ENCODE data around the gene AP3D1.

The AP3D1 gene

DNA sequence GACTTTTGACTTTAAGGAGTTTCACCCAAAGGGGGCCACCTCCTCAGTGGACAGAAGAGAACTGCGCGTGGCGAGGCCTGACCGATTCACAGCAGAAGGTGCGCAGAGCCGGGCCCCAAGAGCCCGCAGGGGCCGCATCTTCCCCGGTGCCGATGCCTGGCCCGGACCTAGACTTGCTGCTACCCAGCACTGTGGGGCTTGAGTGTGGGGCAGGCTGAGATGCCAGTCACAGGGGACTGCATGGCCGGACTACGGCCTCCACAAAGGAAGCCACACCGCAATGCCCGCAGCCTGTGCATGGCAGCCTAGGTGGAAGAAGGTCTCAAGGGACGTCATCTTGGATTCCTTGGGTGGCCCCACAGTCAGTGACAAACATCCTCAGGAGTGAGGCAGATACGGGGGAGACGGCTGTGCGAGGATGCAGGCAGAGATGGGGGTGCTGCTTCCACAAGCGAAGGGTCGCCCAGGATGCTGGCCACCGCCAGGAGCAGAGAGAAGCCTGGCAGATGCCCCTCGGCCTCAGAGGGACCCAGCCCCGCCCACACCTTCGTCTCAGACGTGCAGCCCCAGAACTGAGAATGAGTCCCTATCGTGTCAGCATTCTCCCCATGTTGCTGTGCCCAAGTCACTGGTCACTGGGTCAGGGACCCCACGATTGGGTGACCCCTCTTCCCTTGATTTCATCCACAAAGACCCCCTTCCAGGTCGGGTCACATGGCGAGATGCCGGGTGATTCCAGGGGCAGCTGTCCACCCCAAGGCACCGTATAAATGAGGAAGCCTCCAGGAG, 72.1 kb downstream of the AP3D1 start:
- no peak overlapping the region for H3K27ac ChIP-seq (ENCODE audit: low read depth, low read length)
- peaks cover 0 to 28% (median 18%) of the 10 kb centered on the region in 5 donors for H3K4me1 ChIP-seq (ENCODE audit: control insufficient read depth in 5 of 5, insufficient read depth in 5 of 5, low read length in 5 of 5)
- no peak overlapping the region for H3K9ac ChIP-seq (ENCODE audit: low read length in 5 of 5)
- H3K36me3 ChIP-seq (ENCODE audit: control insufficient read depth in 5 of 5, insufficient read depth in 5 of 5, low read length in 5 of 5) = peaks cover 0 to 80% (median 65%) of the 10 kb centered on the region in 5 donors
- H3K27me3 ChIP-seq (ENCODE audit: control insufficient read depth in 5 of 5, insufficient read depth in 4 of 5, low read length in 5 of 5) = no peaks in the 10 kb centered on the region
- no peaks in the 10 kb centered on the region for H3K9me3 ChIP-seq (ENCODE audit: control insufficient read depth in 5 of 5, low read length in 5 of 5)
- no peak overlapping the region for H3K4me3 ChIP-seq (ENCODE audit: low read depth in 1 of 5, low read length in 5 of 5)

DNA sequence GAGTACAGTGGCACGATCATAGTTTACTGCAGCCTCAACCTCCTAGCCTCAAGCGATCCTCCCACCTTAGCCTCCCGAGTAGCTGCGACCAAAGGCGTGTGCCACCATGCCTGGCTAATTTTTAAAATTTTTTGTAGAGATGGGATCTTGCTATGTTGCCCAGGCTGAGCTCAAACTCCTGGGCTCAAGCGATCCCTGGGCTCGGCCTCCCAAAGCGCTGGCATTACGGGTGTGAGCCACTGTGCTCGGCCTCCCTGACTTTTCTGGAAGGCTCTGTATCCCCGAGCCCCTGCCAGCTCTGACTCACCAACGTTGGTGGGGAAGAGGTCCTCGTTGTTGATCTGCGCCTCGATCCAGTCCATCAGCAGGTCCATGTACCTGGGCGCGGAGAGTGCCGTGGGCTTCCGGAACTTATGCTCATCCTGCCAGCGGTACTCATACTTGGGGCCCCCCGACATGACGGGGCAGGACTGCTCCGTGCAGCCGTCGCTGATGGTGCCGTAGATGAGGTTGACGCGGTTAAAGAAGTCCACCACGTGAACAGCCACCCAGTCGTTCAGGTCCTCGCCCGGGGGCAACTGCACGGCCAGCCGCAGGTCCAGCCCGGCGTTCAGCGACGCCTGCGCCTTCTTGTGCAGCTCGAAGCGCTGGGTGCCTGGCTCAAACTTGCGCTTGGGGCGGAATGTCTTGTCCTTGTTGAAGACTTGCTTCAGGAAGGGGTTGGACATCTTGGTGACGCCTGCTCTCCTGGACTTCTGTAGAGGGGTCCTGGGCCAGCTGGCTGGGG, 73.3 kb downstream of the AP3D1 start:
- Histone ChIP-seq H3K9me3 (ENCODE audit: control insufficient read depth in 5 of 5, low read length in 5 of 5) (no peaks in the 10 kb centered on the region), H3K4me1 (ENCODE audit: control insufficient read depth in 5 of 5, insufficient read depth in 5 of 5, low read length in 5 of 5) (peaks cover 0 to 25% (median 10%) of the 10 kb centered on the region in 5 donors), H3K9ac (ENCODE audit: low read length in 5 of 5) (no peak overlapping the region), H3K36me3 (ENCODE audit: control insufficient read depth in 5 of 5, insufficient read depth in 5 of 5, low read length in 5 of 5) (peaks cover 0 to 76% (median 64%) of the 10 kb centered on the region in 5 donors), H3K27me3 (ENCODE audit: control insufficient read depth in 5 of 5, insufficient read depth in 4 of 5, low read length in 5 of 5) (no peaks in the 10 kb centered on the region), H3K27ac (ENCODE audit: low read depth, low read length) (no peak overlapping the region), H3K4me3 (ENCODE audit: low read depth in 1 of 5, low read length in 5 of 5) (no peak overlapping the region)

DNA sequence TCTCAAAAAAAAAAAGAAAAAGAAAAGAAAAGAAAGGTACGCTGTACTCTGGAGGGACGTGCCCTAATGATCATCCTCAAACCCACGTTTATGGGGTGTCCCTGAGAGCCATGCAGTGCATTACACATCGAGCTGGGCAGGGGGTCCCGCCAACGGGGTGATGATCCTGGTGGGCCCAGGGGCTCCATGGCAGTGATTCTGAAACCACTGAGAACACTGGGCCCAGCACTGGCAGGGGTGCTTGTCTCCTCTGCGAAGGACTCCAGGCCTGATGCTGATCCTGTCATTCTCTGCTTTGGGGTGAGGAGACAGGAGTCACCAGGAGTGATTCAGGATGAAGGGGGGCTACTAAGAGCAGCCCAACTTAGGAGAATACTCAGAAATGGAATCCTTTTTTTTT, 74.0 kb downstream of the AP3D1 start:
- H3K9me3 ChIP-seq (ENCODE audit: control insufficient read depth in 5 of 5, low read length in 5 of 5) = no peaks in the 10 kb centered on the region
- H3K36me3 ChIP-seq (ENCODE audit: control insufficient read depth in 5 of 5, insufficient read depth in 5 of 5, low read length in 5 of 5) = peaks cover 0 to 76% (median 67%) of the 10 kb centered on the region in 5 donors
- H3K4me1 ChIP-seq (ENCODE audit: control insufficient read depth in 5 of 5, insufficient read depth in 5 of 5, low read length in 5 of 5) = peaks cover 0 to 21% (median 7%) of the 10 kb centered on the region in 5 donors
- H3K4me3 ChIP-seq (ENCODE audit: low read depth in 1 of 5, low read length in 5 of 5) = no peak overlapping the region
- no peak overlapping the region for H3K27ac ChIP-seq (ENCODE audit: low read depth, low read length)
- no peak overlapping the region for H3K9ac ChIP-seq (ENCODE audit: low read length in 5 of 5)
- no peaks in the 10 kb centered on the region for H3K27me3 ChIP-seq (ENCODE audit: control insufficient read depth in 5 of 5, insufficient read depth in 4 of 5, low read length in 5 of 5)

DNA sequence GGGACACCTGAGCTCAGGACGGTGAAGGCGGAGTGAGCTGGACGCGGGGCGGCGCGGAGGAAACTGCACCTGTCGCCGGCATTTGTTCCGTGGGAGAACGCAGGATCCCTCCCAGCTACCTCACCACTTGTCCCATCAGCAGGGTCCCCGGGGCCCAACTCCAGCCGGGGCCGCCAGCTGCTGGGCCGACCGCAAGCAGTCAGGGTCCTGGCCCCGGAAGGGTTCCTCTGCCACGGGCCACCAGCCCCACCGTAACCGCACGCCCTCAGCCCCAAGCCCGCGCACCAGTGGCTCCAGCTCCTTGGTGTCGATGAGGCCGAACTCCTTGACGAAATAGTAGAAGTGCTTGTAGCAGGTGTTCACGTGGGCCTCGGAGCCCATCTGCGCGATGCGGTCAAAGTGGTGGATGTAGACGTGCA, 74.8 kb downstream of the AP3D1 start:
- peaks cover 0 to 82% (median 74%) of the 10 kb centered on the region in 5 donors for H3K36me3 ChIP-seq (ENCODE audit: control insufficient read depth in 5 of 5, insufficient read depth in 5 of 5, low read length in 5 of 5)
- no peak overlapping the region for H3K4me3 ChIP-seq (ENCODE audit: low read depth in 1 of 5, low read length in 5 of 5)
- H3K9me3 ChIP-seq (ENCODE audit: control insufficient read depth in 5 of 5, low read length in 5 of 5) = no peaks in the 10 kb centered on the region
- H3K9ac ChIP-seq (ENCODE audit: low read length in 5 of 5) = no peak overlapping the region
- no peak overlapping the region for H3K27ac ChIP-seq (ENCODE audit: low read depth, low read length)
- peaks cover 0 to 14% (median 0%) of the 10 kb centered on the region in 5 donors for H3K4me1 ChIP-seq (ENCODE audit: control insufficient read depth in 5 of 5, insufficient read depth in 5 of 5, low read length in 5 of 5)
- no peaks in the 10 kb centered on the region for H3K27me3 ChIP-seq (ENCODE audit: control insufficient read depth in 5 of 5, insufficient read depth in 4 of 5, low read length in 5 of 5)

DNA sequence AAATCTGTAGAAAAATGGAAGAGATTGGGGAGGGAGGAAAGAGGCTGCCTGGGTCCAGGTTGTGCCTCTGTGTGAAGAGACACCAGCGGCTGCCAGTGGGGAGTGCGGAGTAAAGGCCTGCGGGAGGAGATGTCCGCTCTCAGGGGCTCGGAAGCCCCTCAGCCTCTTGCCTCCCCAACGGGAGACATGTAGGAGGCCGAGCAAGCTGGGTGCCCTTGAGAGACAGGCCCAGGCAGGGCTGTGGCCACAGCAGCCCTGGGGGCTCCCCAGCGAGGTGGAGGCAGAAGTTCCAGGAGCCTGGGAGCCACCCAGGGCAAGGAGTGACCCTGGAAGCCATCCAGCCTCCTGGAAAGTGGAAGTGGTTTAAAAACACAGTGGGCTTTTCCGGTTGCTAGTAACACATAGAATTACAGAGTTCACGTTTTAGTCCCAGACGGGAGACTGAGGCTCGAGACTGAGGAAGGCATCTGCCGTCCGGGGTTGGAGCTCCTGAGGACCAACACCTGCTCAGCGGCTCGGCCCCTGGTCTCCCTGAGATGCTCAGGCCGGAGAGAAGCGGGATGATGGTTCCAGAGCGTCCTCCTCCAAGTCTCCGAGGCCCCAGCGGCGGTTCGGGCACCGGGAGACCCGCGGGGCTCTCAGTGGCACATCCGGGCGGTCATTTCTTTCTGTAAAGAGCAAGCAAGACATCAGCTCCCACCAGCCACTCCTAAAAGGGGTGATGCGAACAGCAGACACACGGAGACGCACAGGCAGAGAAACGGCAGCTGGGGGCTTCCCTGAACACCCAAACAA, 78.4 kb downstream of the AP3D1 start:
- Histone ChIP-seq H3K27ac (ENCODE audit: low read depth, low read length) (no peak overlapping the region), H3K4me3 (ENCODE audit: low read depth in 1 of 5, low read length in 5 of 5) (no peak overlapping the region), H3K4me1 (ENCODE audit: control insufficient read depth in 5 of 5, insufficient read depth in 5 of 5, low read length in 5 of 5) (peaks cover 2 to 25% (median 17%) of the 10 kb centered on the region in 5 donors), H3K27me3 (ENCODE audit: control insufficient read depth in 5 of 5, insufficient read depth in 4 of 5, low read length in 5 of 5) (no peaks in the 10 kb centered on the region), H3K9ac (ENCODE audit: low read length in 5 of 5) (no peak overlapping the region), H3K36me3 (ENCODE audit: control insufficient read depth in 5 of 5, insufficient read depth in 5 of 5, low read length in 5 of 5) (peaks cover 0 to 59% (median 55%) of the 10 kb centered on the region in 5 donors), H3K9me3 (ENCODE audit: control insufficient read depth in 5 of 5, low read length in 5 of 5) (no peaks in the 10 kb centered on the region)

DNA sequence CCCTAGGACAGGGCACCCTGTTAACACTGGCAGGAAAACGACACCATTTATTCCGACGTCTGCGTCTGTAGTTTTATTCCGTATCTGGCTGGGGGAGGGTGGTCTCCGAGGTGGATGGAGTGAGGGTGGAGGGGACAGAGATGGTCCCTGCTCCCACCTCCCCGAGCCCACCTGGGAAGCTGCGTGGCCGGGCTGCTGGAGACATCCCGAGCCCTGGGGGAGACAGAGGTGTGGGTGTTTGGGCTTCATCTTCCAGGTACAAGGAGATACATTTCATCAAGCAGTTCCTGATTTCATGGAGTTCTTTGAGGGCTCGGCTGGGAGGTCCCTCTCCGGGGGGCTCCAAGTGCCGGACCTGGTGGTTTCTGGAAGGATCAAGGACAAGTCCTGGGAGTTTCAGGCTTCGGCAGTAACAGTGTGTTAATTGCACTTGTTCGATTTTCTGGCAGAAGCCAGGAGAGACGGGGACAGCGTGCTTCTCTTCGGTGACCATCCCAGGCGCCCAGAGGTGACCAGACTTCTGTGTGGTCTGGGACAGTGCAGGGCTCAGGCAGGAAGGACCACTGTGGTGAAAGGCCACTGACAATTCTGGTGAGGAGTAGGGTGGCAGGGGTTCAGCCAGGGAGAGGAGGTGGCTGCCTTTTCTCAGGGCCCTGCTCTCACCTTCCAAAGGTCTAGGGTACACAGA, 80.2 kb downstream of the AP3D1 start:
- Histone ChIP-seq H3K9ac (ENCODE audit: low read length in 5 of 5) (no peak overlapping the region), H3K27ac (ENCODE audit: low read depth, low read length) (no peak overlapping the region), H3K4me3 (ENCODE audit: low read depth in 1 of 5, low read length in 5 of 5) (no peak overlapping the region), H3K4me1 (ENCODE audit: control insufficient read depth in 5 of 5, insufficient read depth in 5 of 5, low read length in 5 of 5) (peaks cover 2 to 25% (median 17%) of the 10 kb centered on the region in 5 donors), H3K9me3 (ENCODE audit: control insufficient read depth in 5 of 5, low read length in 5 of 5) (no peaks in the 10 kb centered on the region), H3K36me3 (ENCODE audit: control insufficient read depth in 5 of 5, insufficient read depth in 5 of 5, low read length in 5 of 5) (peaks cover 0 to 41% (median 37%) of the 10 kb centered on the region in 5 donors), H3K27me3 (ENCODE audit: control insufficient read depth in 5 of 5, insufficient read depth in 4 of 5, low read length in 5 of 5) (no peaks in the 10 kb centered on the region)

DNA sequence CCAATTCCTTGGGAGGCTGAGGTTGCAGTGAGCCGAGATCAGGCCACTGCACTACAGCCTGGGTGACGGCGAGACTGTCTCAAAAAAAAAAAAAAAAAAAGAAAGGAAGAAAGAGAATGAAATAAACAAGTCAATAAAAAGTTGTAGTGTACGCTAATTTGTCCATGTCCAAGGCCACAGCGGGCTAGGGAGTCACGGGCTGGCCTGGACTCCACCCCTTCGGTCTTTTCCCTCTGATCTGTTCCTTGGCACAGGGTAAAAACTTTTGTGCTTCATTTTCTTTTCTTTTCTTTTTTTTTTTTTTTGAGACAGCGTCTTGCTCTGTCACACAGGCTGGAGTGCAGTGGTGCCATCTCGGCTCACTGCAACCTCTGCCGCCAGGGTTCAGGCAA, 80.9 kb downstream of the AP3D1 start:
- Histone ChIP-seq H3K27me3 (ENCODE audit: control insufficient read depth in 5 of 5, insufficient read depth in 4 of 5, low read length in 5 of 5) (no peaks in the 10 kb centered on the region), H3K4me1 (ENCODE audit: control insufficient read depth in 5 of 5, insufficient read depth in 5 of 5, low read length in 5 of 5) (peaks cover 2 to 25% (median 17%) of the 10 kb centered on the region in 5 donors), H3K36me3 (ENCODE audit: control insufficient read depth in 5 of 5, insufficient read depth in 5 of 5, low read length in 5 of 5) (peaks cover 0 to 34% (median 32%) of the 10 kb centered on the region in 5 donors), H3K9me3 (ENCODE audit: control insufficient read depth in 5 of 5, low read length in 5 of 5) (no peaks in the 10 kb centered on the region), H3K27ac (ENCODE audit: low read depth, low read length) (peak overlapping the region; percentile 30), H3K4me3 (ENCODE audit: low read depth in 1 of 5, low read length in 5 of 5) (no peak overlapping the region), H3K9ac (ENCODE audit: low read length in 5 of 5) (no peak overlapping the region)

DNA sequence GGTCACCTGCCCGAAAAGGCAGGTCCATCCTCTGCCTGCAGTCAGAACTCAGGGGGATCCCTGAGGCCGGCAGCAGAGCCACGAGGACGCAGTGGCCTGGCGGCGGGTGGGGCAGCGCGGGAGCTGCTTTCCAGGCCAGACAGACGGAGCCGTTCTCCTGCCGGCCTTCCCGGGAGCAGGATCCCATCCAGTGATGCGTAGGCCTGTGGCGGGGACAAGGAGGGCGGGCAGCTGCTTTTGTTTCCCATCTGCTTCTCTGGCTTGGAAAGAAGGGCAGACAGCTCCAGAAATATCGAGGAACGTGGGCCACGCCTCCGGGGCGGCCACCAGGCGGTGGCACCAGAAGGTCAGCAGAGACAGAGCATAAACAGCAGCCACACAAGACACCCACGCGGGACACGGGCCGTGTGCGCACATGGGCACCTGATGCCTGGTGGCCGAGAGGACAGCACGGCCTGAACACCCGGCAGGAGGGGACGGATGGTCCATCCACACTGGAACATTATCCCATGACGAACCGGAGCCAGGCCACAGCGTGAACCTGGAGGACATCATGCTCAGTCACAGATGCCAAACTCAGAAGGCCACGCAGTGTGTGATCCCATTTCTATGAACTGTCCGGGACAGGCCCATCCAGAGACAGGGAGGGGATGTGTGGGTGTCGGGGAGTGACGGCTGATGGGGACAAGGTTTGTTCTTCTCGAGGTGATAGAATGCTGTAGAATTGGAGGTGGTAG, 86.4 kb downstream of the AP3D1 start:
- Histone ChIP-seq H3K9me3 (ENCODE audit: control insufficient read depth in 5 of 5, low read length in 5 of 5) (no peaks in the 10 kb centered on the region), H3K4me3 (ENCODE audit: low read depth in 1 of 5, low read length in 5 of 5) (peak overlapping the region in 1 of 5 donors; percentile 31), H3K36me3 (ENCODE audit: control insufficient read depth in 5 of 5, insufficient read depth in 5 of 5, low read length in 5 of 5) (no peaks in the 10 kb centered on the region), H3K27me3 (ENCODE audit: control insufficient read depth in 5 of 5, insufficient read depth in 4 of 5, low read length in 5 of 5) (no peaks in the 10 kb centered on the region), H3K9ac (ENCODE audit: low read length in 5 of 5) (peak overlapping the region in 1 of 5 donors; percentile 29), H3K4me1 (ENCODE audit: control insufficient read depth in 5 of 5, insufficient read depth in 5 of 5, low read length in 5 of 5) (peaks cover 9 to 45% (median 40%) of the 10 kb centered on the region in 5 donors), H3K27ac (ENCODE audit: low read depth, low read length) (peak overlapping the region; percentile 65)

DNA sequence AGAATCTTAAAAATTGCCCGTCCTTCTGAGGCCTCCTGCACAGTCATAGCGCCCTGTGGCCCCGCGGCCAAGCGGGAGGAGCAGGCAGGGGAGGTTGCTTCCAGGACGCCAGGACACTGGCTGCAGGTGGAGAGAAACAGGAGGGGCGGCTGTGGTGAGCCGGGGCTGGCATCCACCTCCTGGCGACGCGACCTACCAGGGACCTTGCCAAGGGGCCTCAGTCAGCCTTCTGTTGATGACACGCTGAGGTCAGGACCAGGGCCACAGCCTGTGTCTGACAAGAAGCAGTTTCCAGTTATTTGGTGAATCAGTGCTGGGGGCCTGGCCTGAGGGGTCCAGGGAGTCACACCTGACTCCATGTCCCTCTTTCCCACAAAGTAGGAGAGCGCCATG, 87.0 kb downstream of the AP3D1 start:
- Histone ChIP-seq H3K4me3 (ENCODE audit: low read depth in 1 of 5, low read length in 5 of 5) (no peak overlapping the region), H3K4me1 (ENCODE audit: control insufficient read depth in 5 of 5, insufficient read depth in 5 of 5, low read length in 5 of 5) (peaks cover 11 to 45% (median 40%) of the 10 kb centered on the region in 5 donors), H3K27me3 (ENCODE audit: control insufficient read depth in 5 of 5, insufficient read depth in 4 of 5, low read length in 5 of 5) (no peaks in the 10 kb centered on the region), H3K36me3 (ENCODE audit: control insufficient read depth in 5 of 5, insufficient read depth in 5 of 5, low read length in 5 of 5) (no peaks in the 10 kb centered on the region), H3K27ac (ENCODE audit: low read depth, low read length) (peak overlapping the region; percentile 65), H3K9me3 (ENCODE audit: control insufficient read depth in 5 of 5, low read length in 5 of 5) (no peaks in the 10 kb centered on the region), H3K9ac (ENCODE audit: low read length in 5 of 5) (no peak overlapping the region)
